HG03442 (cell line): ENCODE data around the gene PDZD2.
"Not testable (repeated sequence)": the region's sequence is repeated elsewhere in the genome, so short reads cannot be mapped to it uniquely, and the experiment has no call there.

Experiments
- ATAC-seq: cut with Tn5 transposase; IDR thresholded peaks from one replicate; pipeline ENCODE4 v1.9.1; 2021; ENCODE audit warnings: mild to moderate bottlenecking, moderate library complexity; ENCODE audit not compliant: unreplicated experiment

PDZD2 gene

GRCh38 chr5:32027093-32027716 is 388.3 kb downstream of the PDZD2 start:
- ATAC-seq: no peak

- no peak for ATAC-seq
Measured at GRCh38 chr5:32027717-32028458, 389.0 kb downstream of the PDZD2 start.

- no peak for ATAC-seq
Measured at GRCh38 chr5:32029261-32029660, 390.3 kb downstream of the PDZD2 start.

GRCh38 chr5:32029781-32030180 is 390.9 kb downstream of the PDZD2 start:
- no peak for ATAC-seq

GRCh38 chr5:32030222-32030621 is 391.3 kb downstream of the PDZD2 start:
- no peak for ATAC-seq

- ATAC-seq: no peak
Measured at GRCh38 chr5:32030686-32031085, 391.8 kb downstream of the PDZD2 start.

GRCh38 chr5:32031089-32031488 is 392.2 kb downstream of the PDZD2 start:
- no peak for ATAC-seq

- ATAC-seq: no peak
Measured at GRCh38 chr5:32038523-32038922, 399.6 kb downstream of the PDZD2 start.

- not testable (repeated sequence) for ATAC-seq
Measured at GRCh38 chr5:32039133-32039532, 400.2 kb downstream of the PDZD2 start.

- not testable (repeated sequence) for ATAC-seq
Measured at GRCh38 chr5:32039601-32040000, 400.7 kb downstream of the PDZD2 start.

- ATAC-seq: not testable (repeated sequence)
Measured at GRCh38 chr5:32040181-32040695, 401.3 kb downstream of the PDZD2 start.

- ATAC-seq: no peak
Measured at GRCh38 chr5:32042551-32042961, 403.6 kb downstream of the PDZD2 start.

GRCh38 chr5:32043105-32043504 is 404.2 kb downstream of the PDZD2 start:
- no peak for ATAC-seq

- no peak for ATAC-seq
Measured at GRCh38 chr5:32044434-32044833, 405.5 kb downstream of the PDZD2 start.

GRCh38 chr5:32044939-32045338 is 406.0 kb downstream of the PDZD2 start:
- no peak for ATAC-seq

GRCh38 chr5:32047056-32047455 is 408.1 kb downstream of the PDZD2 start:
- ATAC-seq: no peak

GRCh38 chr5:32051796-32052195 is 412.9 kb downstream of the PDZD2 start:
- no peak for ATAC-seq

GRCh38 chr5:32055891-32056866 is 417.2 kb downstream of the PDZD2 start:
- ATAC-seq: no peak

- ATAC-seq: no peak
Measured at GRCh38 chr5:32057187-32058096, 418.5 kb downstream of the PDZD2 start.

GRCh38 chr5:32058101-32058500 is 419.2 kb downstream of the PDZD2 start:
- ATAC-seq: no peak
